ENCODE data around the gene PHTF2.

The PHTF2 gene

DNA sequence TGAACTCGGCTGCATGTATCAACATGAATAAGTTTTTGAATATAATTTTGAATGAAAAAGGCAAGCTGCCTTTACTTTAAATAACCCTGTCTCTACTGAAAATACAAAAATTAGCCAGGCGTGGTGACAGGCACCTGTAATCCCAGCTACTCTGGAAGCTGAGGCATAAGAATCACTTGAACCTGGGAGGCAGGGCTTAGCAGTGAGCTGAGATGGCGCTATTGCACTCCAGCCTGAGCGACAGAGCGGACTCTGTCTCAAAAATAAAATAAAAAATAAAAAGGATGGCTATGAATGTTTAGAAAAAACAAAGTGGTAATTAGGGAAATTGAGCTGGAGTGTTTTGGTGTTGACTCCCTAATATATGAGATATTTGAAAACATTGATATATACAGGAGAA is 133.3 kb downstream of the PHTF2 start:
- no peak for DNase-seq (ENCODE audit: low spot score)

DNA sequence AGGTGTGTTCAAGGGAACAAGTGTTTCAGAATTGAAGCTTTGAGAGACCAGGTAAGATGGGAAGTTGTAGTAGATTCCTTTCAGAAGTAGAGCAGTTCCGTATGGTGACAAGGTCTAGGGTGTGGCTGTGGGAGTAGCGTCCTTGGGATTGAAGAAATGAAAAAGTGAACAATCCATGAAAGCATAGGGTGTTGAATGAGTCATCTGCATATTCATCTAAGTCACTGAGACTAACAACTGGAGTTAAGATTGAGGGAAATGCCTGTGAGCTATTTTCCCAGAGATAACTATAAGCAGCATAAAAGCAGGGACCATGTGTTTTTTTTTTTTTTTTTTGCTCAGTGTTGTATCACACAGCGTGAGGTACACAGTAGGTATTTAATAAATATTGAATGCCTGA is 134.8 kb downstream of the PHTF2 start:
- DNase-seq (ENCODE audit: low spot score): no peak

DNA sequence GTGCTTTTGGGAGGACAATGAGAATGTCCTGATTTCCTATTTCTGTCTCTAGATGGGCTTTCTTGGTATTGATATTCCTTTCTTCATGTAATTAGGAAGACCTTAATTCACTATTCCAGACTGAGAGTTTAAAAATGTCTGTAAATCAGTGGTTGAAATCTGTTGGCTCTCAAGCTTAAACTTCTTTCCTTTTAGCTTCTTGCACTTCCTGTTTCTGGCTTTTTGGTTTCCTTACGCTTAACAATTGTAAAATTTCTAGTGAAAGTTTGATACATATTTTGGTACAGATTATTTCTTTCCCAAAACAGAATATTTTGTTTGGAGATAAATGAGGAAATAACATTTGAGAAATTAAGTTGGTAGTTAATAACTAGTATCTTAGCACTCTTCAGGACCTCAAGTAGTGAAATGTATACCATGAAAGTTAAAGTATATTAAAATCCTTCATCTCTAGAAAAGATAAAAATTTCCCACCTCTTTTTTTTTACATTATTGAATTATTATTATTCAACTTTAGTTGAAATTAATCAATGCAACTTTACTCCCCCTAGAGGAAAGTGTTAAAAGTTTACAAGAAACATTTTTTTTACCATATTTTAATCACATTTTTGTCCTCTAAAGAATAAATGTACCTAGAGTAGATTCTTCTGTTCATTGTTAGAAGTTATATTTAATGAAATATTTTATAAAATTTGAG is 137.2 kb downstream of the PHTF2 start:
- DNase-seq (ENCODE audit: low spot score): no peak

DNA sequence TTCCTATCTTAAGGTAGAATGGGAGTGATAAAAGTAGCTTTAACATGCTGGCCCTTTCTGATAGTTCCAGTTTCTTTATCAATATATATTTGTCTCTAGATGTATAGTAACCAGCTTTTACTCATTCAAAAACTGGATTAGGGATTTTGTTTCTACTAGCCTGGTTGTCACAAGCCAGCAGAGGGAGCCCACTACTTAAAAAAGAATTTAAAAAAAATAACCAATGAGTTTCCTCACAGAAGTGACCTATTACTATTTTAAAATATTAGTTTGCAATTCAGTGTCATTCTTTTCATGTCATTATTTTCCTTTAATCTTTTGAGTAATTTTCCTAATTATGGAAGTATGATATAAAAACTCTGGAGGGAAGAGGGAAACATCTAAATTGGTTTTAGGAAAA is 142.1 kb downstream of the PHTF2 start:
- DNase-seq (ENCODE audit: low spot score): no peak

DNA sequence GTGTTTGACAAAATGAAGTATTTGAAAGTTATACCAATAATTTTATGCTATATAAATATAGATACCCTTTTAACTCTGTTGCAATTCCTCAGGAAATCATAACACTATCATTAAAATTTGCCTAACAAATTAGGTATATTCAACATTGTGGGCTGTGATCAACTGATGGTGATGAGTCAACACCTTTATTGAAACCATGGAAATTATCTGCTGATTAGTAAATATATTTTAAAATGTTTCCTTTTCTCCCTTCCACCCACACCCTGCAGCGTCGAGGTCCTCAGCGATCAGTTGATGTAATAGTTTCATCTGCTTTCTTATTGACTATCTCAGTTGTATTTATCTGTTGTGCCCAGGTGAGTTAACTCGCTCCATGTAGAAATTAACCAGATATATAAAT is 143.9 kb downstream of the PHTF2 start:
- DNase-seq (ENCODE audit: low spot score): no peak

DNA sequence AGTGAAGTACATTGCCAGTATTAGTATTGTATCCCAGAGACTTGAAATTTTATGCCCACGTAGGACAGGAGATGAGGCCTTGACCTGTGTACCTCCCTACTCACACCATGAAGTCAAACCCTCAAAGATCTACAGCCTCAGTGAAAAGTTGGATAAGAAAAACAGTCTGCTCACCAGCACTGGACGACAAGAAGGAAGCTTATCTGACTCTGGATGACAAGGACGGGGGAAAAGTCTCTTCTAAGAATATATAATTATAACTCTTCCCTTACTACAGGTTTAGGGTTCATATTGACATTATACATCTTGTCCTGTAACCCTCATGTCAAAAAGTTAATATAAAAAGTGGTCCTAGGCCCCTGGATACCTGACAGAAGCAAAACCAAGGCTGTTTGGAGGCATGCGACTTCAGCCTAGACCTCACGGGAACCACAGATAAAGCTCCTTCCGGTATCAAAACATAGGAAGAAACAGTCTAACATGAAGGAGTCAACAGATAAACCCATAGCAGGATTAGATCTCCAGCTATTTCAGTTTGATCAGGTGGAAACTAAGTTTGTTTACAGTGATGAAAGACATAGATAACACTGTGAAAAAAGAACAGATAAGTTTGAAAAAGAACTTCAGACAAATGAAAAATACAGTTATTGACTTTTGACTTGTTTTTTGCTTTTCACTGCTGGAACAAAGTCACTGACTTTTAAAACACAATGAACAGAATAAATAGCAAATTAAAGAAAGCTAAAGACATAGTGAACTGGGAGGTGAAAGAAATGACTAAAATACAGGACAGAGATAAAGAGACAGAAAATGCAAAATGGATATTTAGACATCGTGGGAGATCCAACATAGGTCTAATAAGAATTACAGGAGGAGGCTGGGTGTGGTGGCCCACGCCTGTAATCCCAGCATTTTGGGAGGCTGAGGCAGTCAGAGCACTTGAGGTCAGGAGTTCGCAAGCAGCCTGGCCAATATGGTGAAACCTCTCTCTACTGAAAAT is 145.9 kb downstream of the PHTF2 start:
- no peak for DNase-seq (ENCODE audit: low spot score)

DNA sequence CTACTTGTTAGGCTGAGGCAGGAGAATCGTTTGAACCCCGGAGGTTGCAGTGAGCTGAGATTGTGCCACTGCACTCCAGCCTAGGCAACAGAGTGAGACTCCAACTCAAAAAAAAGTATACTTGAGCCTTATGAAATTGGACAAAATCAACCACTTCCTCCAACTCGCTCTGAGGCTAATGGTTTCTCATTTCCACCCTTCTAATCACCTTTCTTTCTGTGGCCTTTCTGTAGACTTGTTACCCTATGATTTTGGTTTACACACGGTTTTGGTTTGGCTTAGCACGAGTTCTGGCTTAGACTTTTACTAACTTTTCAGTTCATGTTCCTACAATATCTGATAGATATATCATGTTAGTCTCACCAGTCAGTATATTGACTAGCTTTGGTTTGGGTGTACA is 152.0 kb downstream of the PHTF2 start:
- DNase-seq (ENCODE audit: low spot score): no peak

DNA sequence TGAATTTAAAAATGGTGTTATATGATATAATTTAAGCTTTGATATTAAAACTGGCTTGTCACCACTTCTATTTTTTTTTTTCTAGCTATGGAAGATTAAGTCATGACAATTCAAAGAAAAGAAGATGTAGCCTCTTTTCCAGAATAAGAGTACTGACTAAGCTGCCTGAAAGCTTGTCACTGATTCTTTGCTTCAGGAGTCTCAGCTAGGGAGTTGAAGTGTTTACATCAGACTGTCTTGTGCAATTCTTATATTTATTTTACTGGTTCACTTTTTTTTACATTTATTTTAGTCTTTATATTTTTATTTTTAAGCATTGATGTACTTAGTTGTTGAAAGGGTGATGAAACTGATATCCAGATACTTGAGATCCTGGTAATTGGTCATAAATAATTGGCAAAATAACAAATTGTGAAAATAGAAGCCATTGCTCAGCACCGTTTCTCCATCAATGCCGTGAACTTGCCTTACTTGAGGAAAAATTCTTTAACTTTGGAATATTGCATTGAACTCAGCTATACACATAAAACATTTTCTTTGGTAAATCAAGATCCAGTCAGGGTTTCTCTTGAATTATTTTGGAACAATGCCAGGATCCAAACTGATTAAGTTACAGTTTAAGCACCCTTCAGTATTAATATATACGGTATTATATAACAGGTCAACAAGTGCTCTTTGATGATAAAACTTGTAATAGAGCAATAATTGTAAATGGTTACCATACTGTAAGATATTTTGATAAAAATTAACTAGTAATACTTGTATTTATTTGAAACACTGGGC is 156.4 kb downstream of the PHTF2 start:
- no peak for DNase-seq (ENCODE audit: low spot score)

DNA sequence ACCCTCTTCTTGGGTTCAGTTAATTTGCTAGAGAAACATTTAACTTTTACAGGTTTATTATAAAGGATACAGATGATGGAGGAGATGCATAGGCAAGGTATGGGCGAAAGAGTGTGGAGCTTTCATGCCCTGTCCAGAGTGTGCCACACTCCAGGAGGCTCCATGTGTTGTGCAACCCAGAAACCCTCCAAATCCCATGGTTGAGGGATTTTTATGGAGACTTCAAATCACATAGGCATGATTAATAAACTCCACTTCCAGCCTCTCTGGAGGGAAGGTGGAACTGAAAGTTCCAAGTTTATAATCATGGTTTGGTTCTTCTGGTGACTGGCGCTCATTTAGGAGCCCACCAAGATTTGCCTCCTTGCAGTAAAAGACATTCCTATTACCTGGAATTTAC is 159.9 kb downstream of the PHTF2 start:
- DNase-seq (ENCODE audit: low spot score): no peak

DNA sequence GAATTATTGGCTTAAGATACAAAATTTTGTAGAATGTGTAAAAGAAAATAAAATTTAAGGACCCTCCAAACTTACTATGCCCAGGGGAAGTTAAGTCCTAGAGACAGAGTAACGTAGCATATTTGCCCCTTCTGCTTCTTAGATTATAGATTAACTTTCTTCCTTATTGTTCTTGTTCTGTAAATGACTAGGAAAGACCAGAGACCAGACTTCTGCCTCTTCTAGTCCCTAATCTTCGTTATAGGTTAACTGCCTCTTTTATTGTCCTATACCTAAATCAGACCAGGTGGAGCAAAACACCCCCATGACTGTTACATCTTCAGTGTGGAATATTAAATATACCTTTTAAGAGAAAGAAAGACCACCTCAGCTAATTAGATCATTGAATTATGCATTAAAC is 160.5 kb downstream of the PHTF2 start:
- no peak for DNase-seq (ENCODE audit: low spot score)

DNA sequence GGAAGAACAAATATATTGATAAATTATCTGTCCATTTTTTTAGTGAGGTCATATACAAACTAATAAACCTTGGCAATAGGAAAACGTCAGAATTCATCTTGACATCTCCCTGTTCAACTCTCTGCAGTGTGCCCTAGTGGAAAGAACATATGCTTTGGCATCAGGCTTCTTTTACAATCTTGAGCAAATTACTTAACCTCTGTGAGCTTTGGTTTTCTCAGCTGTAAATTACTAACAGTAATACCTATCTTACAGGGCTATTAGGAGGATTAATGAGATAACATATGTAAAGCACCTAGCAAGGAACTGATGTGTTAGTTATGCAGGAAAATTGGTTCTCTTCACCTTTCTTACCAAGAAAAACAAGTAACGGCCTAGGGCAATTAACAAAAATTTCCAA is 161.8 kb downstream of the PHTF2 start:
- DNase-seq (ENCODE audit: low spot score): no peak

DNA sequence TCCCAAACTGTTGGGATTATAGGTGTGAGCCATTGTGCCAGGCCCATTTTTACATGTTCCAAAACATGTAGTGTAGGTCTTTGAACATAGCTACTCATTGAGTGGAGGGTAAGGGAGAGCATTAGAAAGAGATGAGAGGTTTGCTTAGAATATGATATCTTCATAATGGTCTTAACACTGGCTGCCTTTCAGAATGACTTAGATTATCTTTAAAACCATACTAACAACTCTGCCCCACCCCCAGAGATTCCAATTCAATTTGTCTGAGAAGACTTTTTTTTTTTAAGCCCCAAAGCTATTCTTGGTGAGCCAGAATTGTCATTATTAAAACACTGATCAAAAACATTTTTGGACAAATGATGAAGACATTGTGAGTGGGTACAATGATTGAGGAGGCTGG is 168.9 kb downstream of the PHTF2 start:
- DNase-seq (ENCODE audit: low spot score): no peak

DNA sequence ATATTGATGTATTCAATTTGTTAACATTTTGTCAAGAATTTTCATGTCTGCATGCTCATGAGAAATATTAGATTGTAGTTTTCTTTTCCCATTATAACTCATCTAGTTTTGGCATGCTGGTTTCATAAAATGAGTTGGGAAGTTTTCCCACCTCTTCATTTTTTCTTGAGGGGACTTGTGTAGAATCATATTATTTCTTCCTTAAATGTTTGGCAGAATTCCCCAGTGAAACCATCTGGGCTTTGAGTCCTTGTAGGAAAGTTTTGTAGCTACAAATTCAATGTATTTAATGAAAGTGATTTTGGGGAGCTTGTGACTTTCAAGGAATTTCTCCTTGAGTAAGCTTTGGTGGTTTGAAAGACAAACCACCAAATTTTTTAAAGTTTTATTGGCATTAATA is 173.2 kb downstream of the PHTF2 start:
- no peak for DNase-seq (ENCODE audit: low spot score)

DNA sequence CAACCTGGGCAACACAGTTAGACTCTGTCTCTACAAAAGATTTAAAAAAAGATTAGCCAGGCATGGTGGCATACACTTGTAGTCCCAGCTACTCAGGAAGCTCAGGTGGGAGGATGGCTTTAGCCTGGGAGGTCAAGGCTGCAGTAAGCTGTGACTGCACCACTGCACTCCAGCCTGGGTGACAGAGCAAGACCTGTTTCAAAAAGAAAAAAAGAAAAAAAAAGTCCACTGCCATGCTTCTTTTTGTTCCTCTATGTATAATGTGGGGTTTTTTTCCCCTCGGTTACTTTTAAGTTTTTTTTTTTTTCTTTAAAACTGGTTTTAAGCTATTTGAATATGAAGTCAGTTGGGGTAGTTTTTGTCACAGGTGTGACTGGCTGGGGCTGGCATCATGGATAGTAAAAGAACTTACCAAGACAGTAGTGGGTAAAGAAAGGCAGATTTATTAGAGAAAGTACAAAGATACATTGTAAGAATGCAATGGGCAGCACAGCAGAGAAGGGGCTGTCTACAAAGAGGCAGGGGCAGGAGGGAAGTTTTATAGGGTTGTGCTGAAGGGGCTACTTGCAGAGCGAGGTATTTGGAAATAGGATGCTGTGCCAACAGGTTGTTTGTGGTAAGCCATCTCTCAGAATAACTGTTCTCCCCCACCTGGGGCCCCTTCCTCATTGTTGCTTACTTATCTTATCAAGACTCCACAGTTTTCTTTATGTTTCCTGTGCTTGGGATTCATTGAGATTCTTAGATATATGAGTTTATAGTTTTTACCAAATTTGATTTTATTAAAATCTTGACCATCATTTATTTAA is 177.3 kb downstream of the PHTF2 start:
- no peak for DNase-seq (ENCODE audit: low spot score)

DNA sequence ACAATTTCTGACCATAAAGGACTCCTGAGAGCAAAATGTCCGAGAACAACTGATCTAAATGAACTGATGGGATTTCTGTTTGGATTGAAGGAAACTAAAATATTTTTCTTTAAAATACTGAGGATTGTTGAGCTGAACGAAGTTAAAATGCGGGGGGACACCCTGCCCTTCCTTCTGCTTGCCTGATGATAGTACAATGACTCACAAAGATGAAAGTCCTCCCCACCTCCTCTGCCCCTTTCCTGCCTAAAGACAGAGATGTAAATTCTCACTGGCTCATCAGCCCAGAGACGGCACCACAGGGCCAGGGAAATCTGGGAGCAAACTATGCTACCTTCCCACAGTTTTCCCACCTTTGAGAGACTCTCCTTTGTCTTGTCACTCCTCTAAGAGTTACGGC is 180.6 kb downstream of the PHTF2 start:
- no peak for DNase-seq (ENCODE audit: low spot score)

DNA sequence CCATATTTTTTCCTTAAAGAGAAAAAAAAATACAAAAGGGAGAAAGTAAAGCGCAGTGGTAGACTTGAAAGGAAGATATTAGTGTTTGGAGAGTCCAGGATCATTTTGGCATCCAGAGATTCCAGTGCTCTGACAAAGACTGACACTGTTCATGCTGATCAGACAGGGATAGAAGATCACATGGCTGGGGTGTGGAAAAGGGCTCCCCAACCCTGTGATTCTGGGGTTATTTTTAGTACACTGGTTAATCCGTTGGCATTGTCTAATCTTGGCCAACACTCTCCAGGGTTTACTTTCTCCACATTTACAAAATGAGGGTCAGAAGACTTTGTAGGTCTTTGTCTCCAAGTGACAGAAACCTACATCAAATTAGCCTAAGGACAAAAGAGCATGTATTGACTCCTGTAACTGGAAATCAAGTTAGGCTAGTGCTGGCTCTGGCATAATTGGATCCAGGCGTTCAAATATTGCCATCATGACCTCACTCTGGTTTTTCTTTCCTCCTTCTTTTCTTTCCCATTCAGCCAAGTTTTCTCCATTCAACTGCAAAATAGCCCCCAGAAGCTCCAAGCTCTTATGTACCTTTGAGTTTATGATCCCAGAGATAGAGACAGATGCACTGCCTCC is 181.6 kb downstream of the PHTF2 start:
- no peak for DNase-seq (ENCODE audit: low spot score)

DNA sequence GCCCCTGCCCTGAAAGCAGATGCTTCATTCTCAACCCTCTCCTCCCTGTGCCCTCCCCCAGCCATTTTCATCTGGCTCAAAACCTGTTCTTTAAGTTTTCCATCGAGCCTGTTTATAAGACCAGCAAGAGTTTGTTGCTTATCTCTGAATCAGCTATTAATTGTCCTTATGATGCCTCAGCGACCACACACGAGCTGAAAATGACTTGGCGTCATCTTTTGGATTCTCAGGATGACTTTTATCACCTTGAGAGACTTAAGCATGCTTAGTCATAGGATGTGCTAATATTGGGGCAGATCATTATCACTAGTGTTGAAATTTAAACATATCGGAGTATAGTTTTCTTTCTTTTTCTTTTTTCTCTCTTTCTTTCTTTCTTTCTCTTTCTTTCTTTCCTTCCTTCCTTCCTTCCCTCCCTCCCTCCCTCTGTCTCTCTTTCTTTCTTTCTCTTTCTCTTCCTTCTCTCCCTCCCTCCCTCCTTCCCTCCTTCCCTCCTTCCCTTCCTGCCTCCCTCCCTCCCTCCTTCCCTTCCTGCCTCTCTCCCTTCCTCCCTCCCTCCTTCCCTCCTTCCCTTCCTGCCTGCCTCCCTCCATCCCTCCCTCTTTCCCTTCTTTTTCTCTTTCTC is 184.5 kb downstream of the PHTF2 start:
- no peak for DNase-seq (ENCODE audit: low spot score)

DNA sequence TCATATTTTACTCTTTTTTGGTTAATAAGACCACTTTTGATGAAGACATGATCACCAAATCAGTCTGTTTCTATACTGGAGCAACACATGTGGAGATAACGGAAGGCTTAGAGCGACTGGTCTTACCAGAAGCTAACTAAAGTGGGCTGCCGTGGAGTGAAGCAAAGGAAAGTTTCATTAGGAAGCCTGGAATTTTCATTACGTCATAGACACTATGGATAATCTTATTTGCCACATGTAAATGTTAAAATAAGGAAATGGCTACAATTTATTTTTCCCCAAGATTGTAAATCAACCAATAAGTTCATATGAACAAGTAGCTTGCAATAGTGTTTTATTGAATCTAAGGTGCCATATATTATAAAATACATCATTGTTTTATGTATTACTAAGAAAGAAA is 185.4 kb downstream of the PHTF2 start:
- no peak for DNase-seq (ENCODE audit: low spot score)

DNA sequence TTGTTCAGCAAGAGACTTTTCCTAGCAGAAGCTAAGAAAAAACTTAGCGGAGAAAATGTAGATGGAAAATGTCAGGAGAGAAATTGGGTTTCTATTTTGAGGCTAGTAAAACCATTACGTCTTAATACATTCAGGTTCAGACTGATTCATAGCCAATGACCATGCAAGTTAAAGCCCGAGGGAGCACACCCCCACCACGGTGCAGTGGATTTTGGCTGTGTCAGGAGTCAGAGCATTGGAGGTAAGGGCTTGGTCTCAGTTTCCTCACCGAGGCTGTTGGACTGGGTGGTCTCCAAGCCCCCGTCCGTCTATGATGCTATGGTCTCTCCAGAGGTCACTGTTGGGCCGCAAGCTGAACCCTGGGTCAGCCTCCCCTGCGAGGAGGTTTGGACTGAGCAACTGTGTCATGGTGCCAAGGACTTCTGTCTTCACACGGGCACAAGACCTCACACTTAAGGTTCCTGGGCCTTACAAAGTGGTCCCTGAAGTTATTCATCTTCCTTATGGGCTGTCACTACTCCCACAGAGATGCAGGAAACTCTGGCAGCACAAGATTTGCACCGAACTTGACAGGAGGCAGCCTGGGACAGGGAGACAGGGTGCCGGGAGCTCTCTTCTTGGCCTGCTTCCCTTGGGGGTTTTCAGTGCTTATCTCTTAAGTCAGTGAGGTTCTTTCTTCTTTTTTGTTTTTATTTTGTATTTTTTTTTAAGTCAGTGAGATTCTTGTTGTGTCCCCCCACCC is 186.8 kb downstream of the PHTF2 start:
- no peak for DNase-seq (ENCODE audit: low spot score)

DNA sequence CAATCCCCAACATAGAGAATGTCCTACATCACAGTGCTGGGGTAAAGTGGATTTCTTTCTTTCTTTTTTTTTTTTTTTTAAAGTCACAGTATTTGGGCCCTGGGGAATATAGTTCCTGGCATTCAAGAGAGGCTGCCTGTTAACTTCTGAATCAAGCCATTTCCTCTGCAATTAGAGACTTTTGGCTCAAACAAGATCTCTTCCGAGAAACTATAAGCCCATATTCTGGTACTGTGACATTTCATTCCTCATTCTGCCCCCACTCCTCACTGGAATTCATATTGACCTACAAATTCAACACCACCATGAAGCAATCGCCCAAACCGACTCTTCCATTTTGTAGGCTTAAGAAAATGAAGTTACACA is 187.4 kb downstream of the PHTF2 start:
- no peak for DNase-seq (ENCODE audit: low spot score)
